Measurements from ENCODE around the gene DTL.

DTL gene

GRCh38 chr1:212053993-212054392 lies 18.4 kb downstream of the DTL start:
- no peaks in the 10 kb centered on the region for H3K4me1 Mint-ChIP-seq
- no peak overlapping the region for H3K27ac Mint-ChIP-seq
- no peak for ATAC-seq (ENCODE audit: low read depth)
- H3K4me3 Mint-ChIP-seq, result no peak overlapping the region
- no peak for DNase-seq (ENCODE audit: low spot score in 2 of 2)
- H3K9me3 Mint-ChIP-seq, result peaks cover 12% of the 10 kb centered on the region
- H3K36me3 Mint-ChIP-seq, result peaks cover 5% of the 10 kb centered on the region
- H3K27me3 Mint-ChIP-seq, result no peaks in the 10 kb centered on the region

GRCh38 chr1:212055333-212055732 lies 19.8 kb downstream of the DTL start:
- peaks cover 5% of the 10 kb centered on the region for H3K36me3 Mint-ChIP-seq
- H3K27ac Mint-ChIP-seq, result no peak overlapping the region
- no peak overlapping the region for H3K4me3 Mint-ChIP-seq
- H3K9me3 Mint-ChIP-seq, result peaks cover 12% of the 10 kb centered on the region
- no peaks in the 10 kb centered on the region for H3K4me1 Mint-ChIP-seq
- ATAC-seq (ENCODE audit: low read depth) (no peak), DNase-seq (ENCODE audit: low spot score in 2 of 2) (no peak)
- H3K27me3 Mint-ChIP-seq, result no peaks in the 10 kb centered on the region

- ATAC-seq (ENCODE audit: low read depth) (no peak), DNase-seq (ENCODE audit: low spot score in 2 of 2) (no peak)
- Mint-ChIP-seq H3K27ac (no peak overlapping the region), H3K27me3 (no peaks in the 10 kb centered on the region), H3K4me1 (no peaks in the 10 kb centered on the region), H3K36me3 (peaks cover 5% of the 10 kb centered on the region), H3K9me3 (peaks cover 12% of the 10 kb centered on the region), H3K4me3 (no peak overlapping the region)
Observed at GRCh38 chr1:212060632-212061472, 25.3 kb downstream of the DTL start.

GRCh38 chr1:212062832-212063438 lies 27.4 kb downstream of the DTL start:
- Mint-ChIP-seq H3K4me3 (no peak overlapping the region), H3K36me3 (no peaks in the 10 kb centered on the region), H3K27me3 (no peaks in the 10 kb centered on the region), H3K4me1 (no peaks in the 10 kb centered on the region), H3K27ac (no peak overlapping the region), H3K9me3 (no peaks in the 10 kb centered on the region)
- peak in 1 of 2 donors; percentile 26 for DNase-seq (ENCODE audit: low spot score in 2 of 2)
- peak; percentile 66 for ATAC-seq (ENCODE audit: low read depth)

- Mint-ChIP-seq H3K4me1 (peaks cover 3% of the 10 kb centered on the region), H3K9me3 (no peaks in the 10 kb centered on the region), H3K27me3 (no peaks in the 10 kb centered on the region), H3K27ac (no peak overlapping the region), H3K36me3 (no peaks in the 10 kb centered on the region), H3K4me3 (no peak overlapping the region)
- DNase-seq (ENCODE audit: low spot score in 2 of 2) (no peak), ATAC-seq (ENCODE audit: low read depth) (no peak)
Observed at GRCh38 chr1:212067787-212068186, 32.2 kb downstream of the DTL start.

GRCh38 chr1:212070720-212071302 lies 35.3 kb downstream of the DTL start:
- Mint-ChIP-seq H3K27me3 (no peaks in the 10 kb centered on the region), H3K9me3 (no peaks in the 10 kb centered on the region), H3K4me1 (peaks cover 3% of the 10 kb centered on the region), H3K36me3 (no peaks in the 10 kb centered on the region), H3K27ac (no peak overlapping the region), H3K4me3 (no peak overlapping the region)
- DNase-seq (ENCODE audit: low spot score in 2 of 2) (peak in 1 of 2 donors; percentile 25), ATAC-seq (ENCODE audit: low read depth) (peak; percentile 59)

- ATAC-seq (ENCODE audit: low read depth) (no peak), DNase-seq (ENCODE audit: low spot score in 2 of 2) (no peak)
- Mint-ChIP-seq H3K27ac (no peak overlapping the region), H3K4me3 (no peak overlapping the region), H3K27me3 (no peaks in the 10 kb centered on the region), H3K4me1 (peaks cover 3% of the 10 kb centered on the region), H3K9me3 (no peaks in the 10 kb centered on the region), H3K36me3 (no peaks in the 10 kb centered on the region)
Observed at GRCh38 chr1:212072047-212072446, 36.5 kb downstream of the DTL start.

- ATAC-seq (ENCODE audit: low read depth) (no peak), DNase-seq (ENCODE audit: low spot score in 2 of 2) (no peak)
- H3K9me3 Mint-ChIP-seq, result no peaks in the 10 kb centered on the region
- H3K27me3 Mint-ChIP-seq, result no peaks in the 10 kb centered on the region
- H3K36me3 Mint-ChIP-seq, result no peaks in the 10 kb centered on the region
- H3K4me1 Mint-ChIP-seq, result peaks cover 3% of the 10 kb centered on the region
- no peak overlapping the region for H3K27ac Mint-ChIP-seq
- H3K4me3 Mint-ChIP-seq, result no peak overlapping the region
Observed at GRCh38 chr1:212073490-212073889, 37.9 kb downstream of the DTL start.

- Mint-ChIP-seq H3K36me3 (no peaks in the 10 kb centered on the region), H3K4me1 (peaks cover 3% of the 10 kb centered on the region), H3K27ac (no peak overlapping the region), H3K27me3 (no peaks in the 10 kb centered on the region), H3K4me3 (no peak overlapping the region), H3K9me3 (no peaks in the 10 kb centered on the region)
- DNase-seq (ENCODE audit: low spot score in 2 of 2) (no peak), ATAC-seq (ENCODE audit: low read depth) (no peak)
Observed at GRCh38 chr1:212074313-212074712, 38.8 kb downstream of the DTL start.

GRCh38 chr1:212074856-212075255 lies 39.3 kb downstream of the DTL start:
- H3K4me1 Mint-ChIP-seq, result peaks cover 3% of the 10 kb centered on the region
- ATAC-seq (ENCODE audit: low read depth) (no peak), DNase-seq (ENCODE audit: low spot score in 2 of 2) (no peak)
- no peaks in the 10 kb centered on the region for H3K36me3 Mint-ChIP-seq
- no peak overlapping the region for H3K4me3 Mint-ChIP-seq
- H3K27me3 Mint-ChIP-seq, result no peaks in the 10 kb centered on the region
- no peaks in the 10 kb centered on the region for H3K9me3 Mint-ChIP-seq
- H3K27ac Mint-ChIP-seq, result no peak overlapping the region

GRCh38 chr1:212077028-212077427 lies 41.5 kb downstream of the DTL start:
- Mint-ChIP-seq H3K36me3 (no peaks in the 10 kb centered on the region), H3K9me3 (no peaks in the 10 kb centered on the region), H3K4me3 (no peak overlapping the region), H3K27ac (no peak overlapping the region), H3K27me3 (no peaks in the 10 kb centered on the region), H3K4me1 (no peaks in the 10 kb centered on the region)
- ATAC-seq (ENCODE audit: low read depth), result no peak
- DNase-seq (ENCODE audit: low spot score in 2 of 2), result no peak

GRCh38 chr1:212078826-212079225 lies 43.3 kb downstream of the DTL start:
- Mint-ChIP-seq H3K27ac (no peak overlapping the region), H3K9me3 (no peaks in the 10 kb centered on the region), H3K4me1 (no peaks in the 10 kb centered on the region), H3K27me3 (no peaks in the 10 kb centered on the region), H3K36me3 (no peaks in the 10 kb centered on the region), H3K4me3 (no peak overlapping the region)
- ATAC-seq (ENCODE audit: low read depth), result no peak
- no peak for DNase-seq (ENCODE audit: low spot score in 2 of 2)

GRCh38 chr1:212082765-212083406 lies 47.3 kb downstream of the DTL start:
- Mint-ChIP-seq H3K4me1 (no peaks in the 10 kb centered on the region), H3K9me3 (no peaks in the 10 kb centered on the region), H3K27ac (no peak overlapping the region), H3K27me3 (no peaks in the 10 kb centered on the region), H3K36me3 (no peaks in the 10 kb centered on the region), H3K4me3 (no peak overlapping the region)
- ATAC-seq (ENCODE audit: low read depth) (no peak), DNase-seq (ENCODE audit: low spot score in 2 of 2) (no peak)

- ATAC-seq (ENCODE audit: low read depth), result no peak
- peaks cover 9% of the 10 kb centered on the region for H3K4me1 Mint-ChIP-seq
- peaks cover 3% of the 10 kb centered on the region for H3K9me3 Mint-ChIP-seq
- H3K27me3 Mint-ChIP-seq, result no peaks in the 10 kb centered on the region
- no peak overlapping the region for H3K4me3 Mint-ChIP-seq
- peak overlapping the region; percentile 4 for H3K27ac Mint-ChIP-seq
- no peak for DNase-seq (ENCODE audit: low spot score in 2 of 2)
- H3K36me3 Mint-ChIP-seq, result no peaks in the 10 kb centered on the region
Observed at GRCh38 chr1:212089560-212090163, 54.1 kb downstream of the DTL start.
